HG03460 (cell line): ENCODE measurements around the gene RBM26.

Experiments used
- ATAC-seq: cut with Tn5 transposase; IDR thresholded peaks from one replicate; pipeline ENCODE4 v1.9.1; 2021; ENCODE audit not compliant: unreplicated experiment

Gene RBM26

DNA sequence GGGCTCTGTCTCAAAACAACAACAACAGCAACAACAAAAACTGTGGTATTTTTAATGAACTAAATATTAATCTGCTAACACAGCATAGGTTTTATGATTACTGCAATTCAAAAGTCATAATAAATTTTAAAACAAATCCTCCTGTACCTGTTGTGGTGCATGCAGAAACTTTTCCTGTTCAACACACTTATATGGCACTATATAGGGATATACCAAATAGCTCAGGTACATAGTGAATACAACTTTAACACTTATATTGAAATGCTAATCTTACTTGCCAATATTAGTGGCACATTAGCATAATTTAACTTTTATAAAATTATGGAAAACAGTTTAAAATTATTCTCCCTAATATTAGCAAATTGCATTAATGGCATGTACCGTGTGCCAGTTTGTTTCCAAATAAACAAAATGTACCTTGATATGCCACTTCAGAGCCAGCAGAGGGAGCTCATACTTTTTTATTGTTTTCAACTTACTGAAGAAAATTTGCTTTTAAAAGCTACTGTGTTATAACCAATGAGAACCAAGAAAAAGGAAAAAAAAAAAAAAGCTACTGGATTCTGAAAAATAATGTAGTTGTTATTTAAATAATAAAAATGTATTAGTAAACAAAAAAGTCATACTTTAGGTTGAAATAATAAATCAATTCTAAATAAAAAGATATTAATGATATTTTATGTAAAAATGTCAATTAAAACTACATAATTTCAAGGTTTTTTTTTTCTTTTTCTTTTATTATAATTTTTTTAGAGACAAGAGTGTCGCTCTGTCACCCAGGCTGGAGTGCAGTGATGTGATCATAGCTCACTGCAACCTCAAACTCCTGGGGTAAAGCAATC, 18.0 kb upstream of the RBM26 start:
- peak; percentile 78 for ATAC-seq

DNA sequence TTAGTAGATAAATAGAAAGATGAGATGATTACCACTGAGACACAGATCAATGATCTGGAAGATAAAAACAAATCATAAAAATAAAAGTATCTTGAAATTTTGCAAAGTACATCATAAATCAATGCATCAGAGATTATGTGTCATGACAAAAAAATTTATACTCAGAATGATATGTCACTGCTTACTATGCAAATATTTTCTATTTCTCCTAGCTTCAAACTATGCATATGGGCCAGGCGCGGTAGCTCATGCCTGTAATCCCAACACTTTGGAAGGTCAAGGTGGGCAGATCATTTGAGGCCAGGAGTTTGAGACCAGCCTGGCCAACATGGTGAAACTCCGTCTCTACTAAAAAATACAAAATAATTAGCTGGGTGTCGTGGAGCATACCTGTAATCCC, 17.3 kb upstream of the RBM26 start:
- no peak for ATAC-seq

DNA sequence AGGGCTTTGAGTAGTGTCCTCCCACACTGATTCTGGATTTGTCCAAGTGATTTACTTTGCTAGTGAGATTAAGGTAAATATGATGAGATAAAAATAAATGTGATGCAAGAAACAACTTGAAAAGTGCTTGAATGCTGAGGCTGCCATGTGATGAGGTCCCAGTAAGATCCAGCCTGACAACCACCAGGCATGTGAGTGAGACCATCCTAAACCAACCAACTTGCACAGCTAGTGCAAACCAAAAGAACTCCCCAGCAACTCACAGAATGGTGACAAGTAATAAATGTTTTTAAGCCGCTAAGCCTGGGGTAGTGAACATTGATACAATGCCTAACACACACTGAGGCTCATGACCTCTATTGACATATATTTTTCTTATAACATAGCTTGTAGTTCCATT, 13.3 kb upstream of the RBM26 start:
- ATAC-seq = no peak

DNA sequence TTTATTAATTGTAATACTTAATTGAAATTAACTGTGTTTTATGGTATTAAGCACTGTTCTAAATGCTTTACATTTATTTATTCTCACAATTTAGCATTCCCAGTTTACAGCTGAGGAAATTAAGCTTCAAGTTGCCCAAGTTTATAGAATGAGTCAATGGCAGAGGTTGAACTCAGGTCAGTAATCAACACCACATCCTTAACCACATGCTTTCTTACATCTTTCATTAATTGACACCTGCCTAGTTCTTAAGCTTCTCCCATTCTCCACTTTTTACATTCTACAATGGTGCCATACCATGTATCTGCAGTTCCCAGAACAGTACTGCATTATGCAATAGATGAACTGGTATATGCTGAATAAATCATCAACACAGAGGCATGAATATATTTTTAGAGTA, 11.7 kb upstream of the RBM26 start:
- ATAC-seq = no peak

DNA sequence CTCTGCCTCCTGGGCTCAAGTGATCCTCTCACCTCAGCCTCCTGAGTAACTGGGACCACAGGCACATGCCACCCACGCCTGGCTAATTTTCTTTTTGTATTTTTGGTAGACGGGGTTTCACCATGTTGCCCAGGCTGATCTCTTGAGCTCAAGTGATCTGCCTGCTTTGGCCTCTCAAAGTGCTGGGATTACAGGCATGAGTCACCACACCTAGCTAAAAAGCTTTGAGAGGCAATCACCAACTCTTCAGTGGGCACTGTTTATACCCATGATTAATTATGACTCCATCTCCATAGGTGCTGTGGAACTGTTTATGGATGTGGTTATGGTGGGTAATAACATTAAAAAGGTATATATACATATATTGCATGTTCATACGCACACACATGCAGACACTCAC, 7.5 kb upstream of the RBM26 start:
- no peak for ATAC-seq

DNA sequence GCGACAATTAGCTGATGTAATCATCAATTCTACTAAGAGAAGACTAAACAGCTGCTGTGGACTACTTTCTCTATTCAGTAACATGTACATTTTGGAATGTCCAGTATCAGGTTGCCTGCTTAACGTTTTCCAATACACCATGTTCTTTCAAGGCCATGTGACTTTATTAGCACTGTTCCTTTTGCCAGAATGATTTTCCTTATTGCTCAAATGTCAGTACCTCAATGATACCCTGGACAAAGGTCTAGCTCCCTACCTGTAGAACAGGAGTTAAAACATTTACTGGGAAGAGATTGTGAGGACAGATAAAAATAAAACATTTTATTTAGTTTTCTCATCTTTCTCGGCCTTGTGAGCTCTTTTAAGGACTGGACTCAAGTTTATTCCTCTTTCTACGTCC, 3.8 kb upstream of the RBM26 start:
- no peak for ATAC-seq

DNA sequence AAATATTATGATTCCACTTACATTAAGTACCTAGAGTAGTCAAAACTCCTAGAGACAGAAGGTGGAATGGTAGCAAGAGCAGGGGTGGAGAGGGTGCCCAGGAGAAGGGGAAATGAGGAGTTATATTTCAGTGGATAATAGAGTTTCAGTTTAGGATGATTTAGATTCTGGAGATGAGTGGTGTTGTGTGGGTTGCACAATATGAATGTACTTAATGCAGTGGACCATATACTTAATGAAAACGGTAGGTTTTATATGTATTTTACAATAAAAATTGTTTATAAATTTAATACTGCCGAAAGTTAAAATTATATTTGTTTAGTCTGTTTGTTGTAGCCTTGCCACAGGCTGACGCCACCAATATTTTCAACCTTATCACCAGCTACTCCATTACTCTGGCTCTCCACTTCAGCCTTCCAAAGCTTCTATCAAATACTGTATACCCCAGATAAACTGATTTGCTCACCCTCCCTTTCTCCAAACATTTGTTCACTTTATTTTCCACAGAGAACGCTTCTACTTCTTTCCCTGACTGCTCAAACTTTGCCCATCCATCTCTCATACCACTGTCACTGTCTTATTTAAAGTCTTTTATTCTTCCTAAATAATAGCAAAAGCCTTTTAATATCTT, 1.4 kb upstream of the RBM26 start:
- no peak for ATAC-seq

DNA sequence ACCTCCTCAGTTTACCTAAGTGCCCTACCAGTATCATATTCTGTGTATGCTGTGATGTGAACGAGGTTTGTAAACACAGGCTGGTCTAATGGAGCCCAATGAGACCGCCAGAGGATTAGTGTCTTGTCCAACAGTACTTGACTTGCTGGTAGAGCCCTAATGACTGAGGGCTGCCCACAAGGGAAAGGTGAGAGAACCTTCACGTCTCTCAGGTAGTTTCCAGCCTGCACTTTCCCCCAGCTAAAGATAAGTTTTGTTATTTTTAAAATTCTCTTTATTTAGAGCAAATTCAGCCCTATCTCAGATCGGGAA, 498 bp upstream of the RBM26 start:
- ATAC-seq = peak; percentile 34

DNA sequence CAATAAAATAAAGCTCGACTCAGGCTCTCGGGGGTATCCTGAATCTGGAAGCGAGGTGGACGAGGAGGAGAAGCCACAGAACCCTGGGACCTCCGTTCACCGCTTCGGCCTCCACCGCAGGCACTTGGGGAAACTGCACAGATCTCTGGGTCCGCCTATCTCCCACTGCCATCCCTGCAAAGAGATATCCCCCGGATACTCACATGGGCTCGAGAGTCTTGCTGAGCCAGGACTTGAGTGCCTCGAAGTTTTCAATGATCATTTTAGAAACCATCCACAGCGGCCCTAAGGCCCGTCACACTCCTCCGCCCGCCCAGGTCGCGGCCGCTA, 589 bp downstream of the RBM26 start:
- ATAC-seq = peak; percentile 41

DNA sequence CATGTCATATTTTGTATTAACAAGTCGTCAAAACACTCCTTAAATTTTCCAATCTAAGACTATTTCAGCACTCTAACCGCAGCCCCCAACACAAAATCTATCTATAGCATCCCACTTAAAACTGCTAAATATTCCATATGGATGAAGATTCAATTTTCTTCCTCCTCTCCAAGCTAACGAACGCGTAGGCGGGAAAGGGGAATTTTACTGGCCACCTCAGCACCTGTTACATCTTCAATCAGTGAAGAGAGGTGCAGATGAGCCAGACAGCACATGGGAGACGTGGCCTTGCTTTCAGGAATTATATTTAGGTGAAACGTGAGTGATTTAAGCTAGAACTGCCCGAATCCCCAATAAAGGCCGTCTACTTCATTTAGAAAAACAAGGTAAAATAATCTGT, 1.1 kb downstream of the RBM26 start:
- no peak for ATAC-seq

DNA sequence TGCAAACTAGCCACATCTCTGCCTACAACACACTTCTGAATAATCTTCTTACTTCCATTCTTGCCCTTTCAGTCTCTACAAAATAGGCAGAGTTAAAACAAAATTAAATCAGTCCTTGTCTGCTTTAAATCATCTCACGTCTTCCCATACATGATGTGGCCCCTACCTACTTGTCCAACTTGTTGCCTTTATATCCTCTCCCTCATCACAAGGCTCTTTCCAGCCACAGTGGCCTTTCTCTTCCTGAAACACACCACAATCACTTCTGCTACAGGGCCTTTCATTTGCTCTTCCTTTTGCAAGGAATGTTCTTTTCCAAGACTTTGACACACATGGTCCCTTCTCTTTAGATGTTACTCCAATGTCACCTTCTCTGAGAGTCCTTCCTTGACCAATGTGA, 1.7 kb downstream of the RBM26 start:
- ATAC-seq = no peak

DNA sequence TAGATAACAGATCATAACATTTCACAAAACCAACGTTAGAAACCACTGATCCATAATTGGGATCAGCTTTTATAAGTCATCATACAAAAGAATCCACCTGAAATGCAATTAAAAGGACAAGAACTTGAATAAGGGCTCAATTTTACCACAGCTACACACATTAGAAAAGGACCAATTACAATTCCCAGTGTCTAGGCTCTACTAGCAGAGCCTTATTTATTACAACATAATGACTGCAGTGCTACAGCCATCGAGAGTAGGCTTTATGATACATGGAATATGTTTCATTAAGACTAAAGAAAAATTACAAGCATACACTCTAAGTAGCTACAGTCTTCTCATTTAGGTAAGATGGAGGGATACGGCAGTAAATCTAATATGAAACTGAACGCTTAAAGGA, 2.9 kb downstream of the RBM26 start:
- no peak for ATAC-seq

DNA sequence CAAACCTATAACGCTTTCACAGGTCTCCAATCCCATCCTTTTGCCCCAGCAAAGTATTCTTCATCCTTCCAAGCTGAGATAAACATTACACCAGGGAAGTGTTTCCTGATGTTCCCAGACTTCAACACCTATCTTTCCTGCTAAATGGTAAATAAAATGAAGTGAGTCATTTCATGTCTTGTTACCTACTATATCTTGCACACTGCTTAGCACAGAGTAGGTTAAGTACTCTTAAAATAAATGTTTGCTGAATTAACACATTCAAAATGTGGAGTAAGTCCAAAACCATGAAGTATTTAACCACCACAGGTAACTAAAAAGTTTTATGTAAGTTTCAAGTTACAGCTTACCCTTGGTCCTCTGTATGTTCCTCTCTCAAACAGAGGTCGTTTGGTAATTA, 3.4 kb downstream of the RBM26 start:
- no peak for ATAC-seq

DNA sequence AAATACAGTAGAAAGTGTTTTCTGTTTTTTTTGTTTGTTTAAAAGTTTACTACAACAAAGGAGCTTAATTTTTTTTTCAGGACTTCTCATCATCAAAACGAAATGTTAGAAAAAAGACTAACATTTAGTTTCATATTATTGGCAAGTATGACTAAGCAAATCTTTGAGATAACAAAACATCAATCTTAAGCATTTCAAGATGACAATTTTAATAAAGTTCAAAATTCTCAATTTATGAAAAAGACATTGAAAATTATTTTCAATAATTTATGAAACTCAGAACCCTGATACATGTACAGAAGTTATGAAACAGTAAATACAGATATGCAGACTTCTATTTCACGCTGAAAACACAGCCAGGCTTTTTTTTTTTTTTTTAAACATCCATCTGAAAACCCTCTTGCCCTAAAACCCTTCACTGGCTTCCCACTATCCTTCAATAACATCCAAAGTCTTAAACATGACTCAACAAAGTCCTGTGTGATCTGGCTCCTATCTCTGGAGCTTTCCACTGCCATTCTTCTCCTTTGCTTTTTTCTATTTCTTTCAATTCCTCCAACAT, 3.9 kb downstream of the RBM26 start:
- no peak for ATAC-seq

DNA sequence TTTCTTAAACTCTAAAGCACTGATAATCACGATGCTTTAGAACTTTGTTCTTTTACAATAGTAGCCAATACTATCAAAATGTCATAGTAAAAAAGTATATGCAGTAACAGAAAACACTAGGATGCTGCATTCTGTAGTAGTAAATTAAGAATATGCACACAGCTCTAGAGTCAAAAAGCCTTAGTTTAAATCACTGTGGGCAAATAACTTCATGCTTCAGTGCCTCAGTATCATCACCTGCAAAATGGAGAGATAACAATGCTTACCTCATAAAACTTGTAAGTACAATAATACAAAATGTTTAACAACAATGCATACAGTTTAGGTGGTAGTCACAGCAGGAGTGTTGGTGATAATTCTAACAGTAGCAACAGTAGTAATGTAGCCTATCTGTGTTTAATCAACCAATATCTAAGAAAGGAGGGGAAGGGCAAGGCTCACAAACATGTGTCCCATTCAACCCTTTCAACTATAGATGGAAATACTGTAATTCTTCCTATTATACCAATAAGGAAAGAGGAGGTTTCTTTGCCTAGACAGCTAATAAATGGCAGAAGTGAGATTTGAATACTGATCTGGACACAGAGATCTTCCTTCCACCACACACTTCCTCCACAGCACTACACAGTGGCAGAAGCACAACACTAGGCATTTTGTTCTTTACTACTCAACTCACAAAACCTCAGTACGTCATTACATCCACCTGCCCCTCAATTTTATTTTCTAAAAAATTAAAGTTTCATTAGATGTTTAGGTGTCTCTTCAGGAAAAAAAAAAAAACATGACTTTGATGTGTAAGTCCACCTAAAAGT, 4.6 kb downstream of the RBM26 start:
- ATAC-seq = peak; percentile 37

DNA sequence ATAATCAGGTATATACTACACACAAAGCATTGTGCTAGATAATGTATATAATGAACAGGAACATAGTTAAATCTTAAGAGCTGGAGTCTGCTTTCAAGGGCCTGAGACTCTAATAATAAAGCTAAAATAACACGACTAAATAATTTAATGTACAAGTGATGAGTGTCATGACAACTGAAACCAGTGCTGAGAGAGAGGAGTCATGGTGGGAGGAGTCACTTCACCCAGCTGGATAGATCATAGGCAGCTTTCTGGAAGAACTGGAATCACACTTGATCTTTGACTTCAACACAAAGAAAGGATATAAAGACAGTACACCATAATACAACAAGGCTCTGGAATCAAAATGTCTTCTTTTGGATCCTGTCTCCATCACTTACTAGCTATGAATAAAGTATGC, 7.1 kb downstream of the RBM26 start:
- no peak for ATAC-seq

DNA sequence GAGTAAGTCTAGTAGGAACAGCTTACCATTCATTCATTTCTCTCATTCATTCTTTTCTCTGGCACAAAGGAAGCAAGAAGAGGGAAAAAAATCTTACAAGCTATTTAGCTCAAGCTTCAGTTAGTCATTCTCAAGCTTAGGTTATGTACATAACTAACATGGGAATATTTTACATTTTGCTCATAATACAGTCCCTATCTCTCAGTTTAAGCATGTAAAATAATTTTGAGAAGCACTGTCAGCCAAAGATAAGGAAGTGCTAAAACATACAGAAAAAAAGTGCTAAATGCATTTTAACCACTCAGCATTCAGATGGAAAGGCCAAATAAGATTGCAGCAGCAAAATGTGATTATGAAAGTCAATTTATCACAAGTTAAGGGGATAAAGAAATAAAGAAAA, 7.9 kb downstream of the RBM26 start:
- no peak for ATAC-seq

DNA sequence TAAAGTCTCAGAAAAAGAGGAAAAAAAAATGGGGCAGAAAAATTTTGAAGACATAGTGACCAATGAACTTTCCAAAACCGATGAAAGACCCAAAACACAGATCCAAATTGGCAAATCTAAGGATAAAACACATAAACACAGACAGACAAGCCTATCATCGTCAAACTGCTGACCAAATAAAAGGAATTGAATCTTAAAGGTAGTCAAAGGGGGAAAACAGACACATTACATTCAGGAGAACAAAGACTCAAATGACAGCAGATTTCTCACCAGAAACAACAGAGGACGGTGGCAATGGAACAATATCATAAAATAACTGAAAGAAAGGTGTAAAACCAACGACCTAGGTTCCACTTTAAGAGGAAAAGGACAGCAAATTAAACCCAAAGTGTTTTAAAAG, 10.2 kb downstream of the RBM26 start:
- no peak for ATAC-seq

DNA sequence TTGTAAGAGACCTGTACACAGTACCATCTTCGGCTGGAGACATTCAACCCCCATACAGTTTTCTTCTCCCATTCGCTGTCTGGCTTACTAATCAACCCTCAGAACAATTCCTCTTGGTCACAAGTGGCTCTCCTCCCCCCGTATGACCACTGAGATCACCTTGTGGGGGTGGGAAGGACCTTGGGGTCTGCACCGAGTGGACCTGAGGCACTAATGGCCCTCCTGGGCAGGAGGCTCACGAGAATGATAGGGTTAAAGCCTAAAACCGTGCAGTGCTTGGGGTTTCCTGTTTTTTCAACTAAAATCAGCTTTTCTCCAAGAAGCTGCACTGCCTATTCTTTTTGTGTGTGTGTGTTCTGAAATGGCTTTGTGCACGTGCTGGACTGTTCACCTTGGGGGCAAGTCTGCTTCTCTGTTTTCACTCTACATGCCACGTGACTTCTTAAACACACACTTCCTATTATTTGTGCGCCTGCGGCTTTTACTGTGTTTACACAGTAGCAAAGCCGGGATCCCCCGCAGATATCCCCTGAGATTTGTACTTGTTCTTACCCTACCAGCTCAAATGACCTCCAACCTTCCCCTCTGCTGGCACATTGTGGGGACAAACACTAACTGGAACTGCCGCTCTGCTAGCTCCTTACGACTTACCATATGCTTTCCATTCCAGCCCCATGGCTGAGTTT, 12.3 kb downstream of the RBM26 start:
- ATAC-seq = peak; percentile 78

DNA sequence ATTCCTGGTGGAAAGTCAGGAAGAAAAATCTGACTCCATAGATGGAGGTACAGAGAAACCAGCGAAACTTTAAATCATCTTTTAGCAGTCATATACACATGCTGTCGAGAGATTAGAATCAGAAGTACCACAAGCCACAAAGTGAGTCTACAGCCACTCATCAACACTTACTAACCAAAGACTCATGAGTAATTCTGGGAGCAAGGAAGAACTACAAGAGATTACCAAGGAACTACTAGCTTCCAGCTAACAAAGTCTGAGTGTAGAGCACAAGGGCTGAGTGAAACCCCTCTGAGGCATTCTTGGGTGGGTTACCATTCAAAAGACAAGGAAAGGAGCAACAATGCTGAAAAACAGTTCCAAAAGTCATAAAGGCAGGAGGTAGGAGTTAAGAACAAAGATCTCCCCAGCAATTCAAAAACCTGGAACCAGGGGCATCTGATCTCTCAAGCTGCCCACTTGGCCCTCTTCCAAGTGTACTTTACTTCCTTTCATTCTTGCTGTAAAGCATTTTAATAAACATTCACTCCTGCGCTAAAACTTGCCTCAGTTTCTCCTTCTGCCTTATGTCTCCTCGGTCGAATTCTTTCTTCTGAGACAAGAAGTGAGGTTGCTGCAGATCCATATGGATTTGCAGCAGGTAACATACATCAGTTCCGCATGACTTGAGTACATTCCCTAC, 13.0 kb downstream of the RBM26 start:
- peak; percentile 48 for ATAC-seq

DNA sequence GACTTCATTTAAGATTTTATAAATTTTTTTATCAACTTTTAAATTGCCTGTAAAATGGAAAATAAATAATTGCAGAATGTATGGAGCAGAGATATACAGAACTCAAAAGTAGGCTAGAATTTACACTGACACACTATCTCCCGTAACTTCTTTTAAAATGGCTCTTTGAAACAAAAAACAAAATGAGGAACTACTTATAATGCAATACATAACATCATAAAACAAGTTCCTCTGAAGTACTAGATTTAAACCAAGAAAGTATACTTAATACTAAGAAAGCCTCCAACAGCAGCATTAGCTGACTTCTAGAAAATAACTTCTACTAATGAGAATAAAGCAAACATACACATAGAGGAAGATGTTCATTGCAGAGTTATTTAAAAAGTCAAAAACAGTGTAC, 17.0 kb downstream of the RBM26 start:
- ATAC-seq = no peak
